ENCODE results near the gene TMED4. TPM values are rescaled to one million over a fixed set of nuclear protein-coding genes. Genes with fewer than 3 reads are reported as not detected.

The TMED4 gene
- total and polyA plus RNA-seq, 2 of the 13 experiments (the other 11 are each of a cell fraction or from before 2014, with no cell fraction given), result 81.4 to 109 TPM

GRCh38 chr7:44541028-44541869, 40.8 kb downstream of the TMED4 start, which contains the start of gene NPC1L1 (continued):
- no peak for TF ChIP-seq EEA1 (CRISPR knock-in tag; IDR thresholded peaks at IDR 0.05; ENCODE audit: borderline replicate concordance)
- peak; percentile 83; the same call in 1 of the 2 replicates for TF ChIP-seq HOXD1 (CRISPR knock-in tag; IDR thresholded peaks at IDR 0.05)
- TF ChIP-seq ZBTB20 (CRISPR knock-in tag; IDR thresholded peaks at IDR 0.05; ENCODE audit: borderline replicate concordance, low read depth), result peak; percentile 56; the same call in 1 of the 2 replicates
- no peak for TF ChIP-seq CERS6 (CRISPR knock-in tag; IDR thresholded peaks at IDR 0.05)
- TF ChIP-seq MYPOP (CRISPR knock-in tag; IDR thresholded peaks at IDR 0.05), result no peak
- no peak for TF ChIP-seq ZNF512B (CRISPR knock-in tag; IDR thresholded peaks at IDR 0.05; ENCODE audit: borderline replicate concordance)
- TF ChIP-seq FOXK1 (CRISPR knock-in tag; IDR thresholded peaks at IDR 0.05; ENCODE audit: borderline replicate concordance, low read depth), result peak; percentile 39; the same call in 1 of the 2 replicates
- no peak for TF ChIP-seq ZNF557 (CRISPR knock-in tag; IDR thresholded peaks at IDR 0.05)
- TF ChIP-seq ZNF703 (CRISPR knock-in tag; IDR thresholded peaks at IDR 0.05; ENCODE audit: borderline replicate concordance), result no peak
- TF ChIP-seq SMAD1 (CRISPR knock-in tag; IDR thresholded peaks at IDR 0.05; ENCODE audit: borderline replicate concordance, low read depth), result peak; percentile 40; the same call in 1 of the 2 replicates
- no peak for TF ChIP-seq ZNF549 (CRISPR knock-in tag; IDR thresholded peaks at IDR 0.05)
- TF ChIP-seq SMARCE1 (IDR thresholded peaks at IDR 0.05; ENCODE audit: borderline replicate concordance), result no peak
- TF ChIP-seq ZC3H13 (CRISPR knock-in tag; IDR thresholded peaks at IDR 0.05), result peak; percentile 73; the same call in 1 of the 2 replicates
- TF ChIP-seq PREB (CRISPR knock-in tag; IDR thresholded peaks at IDR 0.05), result no peak
- no peak for TF ChIP-seq ZNF674 (CRISPR knock-in tag; IDR thresholded peaks at IDR 0.05; ENCODE audit: low read depth)
- TF ChIP-seq ETV5 (CRISPR knock-in tag; IDR thresholded peaks at IDR 0.05; ENCODE audit: borderline replicate concordance), result no peak; the same call in 1 of the 2 replicates
- no peak for TF ChIP-seq MBD4 (IDR thresholded peaks at IDR 0.05; ENCODE audit: borderline replicate concordance, low read length)
- TF ChIP-seq TCF12 (IDR thresholded peaks at IDR 0.05), result no peak
- peak; percentile 81; the same call in 1 of the 2 replicates for TF ChIP-seq TCF12 (CRISPR knock-in tag; IDR thresholded peaks at IDR 0.05)
- TF ChIP-seq, protein P1, sequence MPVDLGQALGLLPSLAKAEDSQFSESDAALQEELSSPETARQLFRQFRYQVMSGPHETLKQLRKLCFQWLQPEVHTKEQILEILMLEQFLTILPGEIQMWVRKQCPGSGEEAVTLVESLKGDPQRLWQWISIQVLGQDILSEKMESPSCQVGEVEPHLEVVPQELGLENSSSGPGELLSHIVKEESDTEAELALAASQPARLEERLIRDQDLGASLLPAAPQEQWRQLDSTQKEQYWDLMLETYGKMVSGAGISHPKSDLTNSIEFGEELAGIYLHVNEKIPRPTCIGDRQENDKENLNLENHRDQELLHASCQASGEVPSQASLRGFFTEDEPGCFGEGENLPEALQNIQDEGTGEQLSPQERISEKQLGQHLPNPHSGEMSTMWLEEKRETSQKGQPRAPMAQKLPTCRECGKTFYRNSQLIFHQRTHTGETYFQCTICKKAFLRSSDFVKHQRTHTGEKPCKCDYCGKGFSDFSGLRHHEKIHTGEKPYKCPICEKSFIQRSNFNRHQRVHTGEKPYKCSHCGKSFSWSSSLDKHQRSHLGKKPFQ (CRISPR knock-in tag; IDR thresholded peaks at IDR 0.05; ENCODE audit: insufficient replicate concordance), result peak; percentile 3
- TF ChIP-seq ZNF570 (CRISPR knock-in tag; IDR thresholded peaks at IDR 0.05; ENCODE audit: borderline replicate concordance), result no peak
